Naive thymus-derived CD4-positive, alpha-beta T cell (primary cell): ENCODE data around the gene MACO1. TPM values are rescaled to one million over a fixed set of nuclear protein-coding genes. Genes with fewer than 3 reads are reported as not detected.

ENCODE experiments used
- ATAC-seq: fragments of 150-1000 bp; cut with Tn5 transposase; 2 replicates; pipeline ENCODE4 v1.10.0; 2021; ENCODE audit warnings: mild to moderate bottlenecking, moderate library complexity
- CTCF ChIA-PET: fragments of 350-600 bp; sonication (Branson Sonifier 250); formaldehyde crosslinking; loops from one replicate; lab custom pipeline; 2021; ENCODE audit warnings: antibody characterized with exemption; lab: Charles Lee
- POLR2A ChIA-PET: fragments of 350-600 bp; sonication (Branson Sonifier 250); formaldehyde crosslinking; loops from one replicate; lab custom pipeline; 2021; ENCODE audit warnings: antibody characterized with exemption, inconsistent platforms; lab: Charles Lee
- DNase-seq, 9 donors: peaks; one replicate each; pipeline versions ENCODE4 v3.0.0 to v3.0.0-alpha.2; 2020 to 2022; ENCODE audit warnings: mixed read lengths in 1 of 9
- H3K27ac ChIP-seq: one replicate; pipeline ENCODE4 v1.7.0; 2013; ENCODE audit warnings: mild to moderate bottlenecking, low read depth, low read length, moderate library complexity
- H3K27me3 ChIP-seq, 2 donors: one replicate each; pipeline ENCODE4 v1.7.0; 2013; ENCODE audit warnings: low read length in 2 of 2, mild to moderate bottlenecking in 2 of 2, moderate library complexity in 2 of 2; ENCODE audit not compliant: control insufficient read depth in 2 of 2, insufficient read depth in 2 of 2
- H3K36me3 ChIP-seq, 3 experiments: 1 replicate in 2 of 3; 2 replicates in 1 of 3; pipeline ENCODE4 v1.7.0; 2013; ENCODE audit warnings: low read length in 3 of 3, mild to moderate bottlenecking in 3 of 3, moderate library complexity in 1 of 3; ENCODE audit not compliant: insufficient read depth in 3 of 3, control insufficient read depth in 2 of 3
- H3K4me1 ChIP-seq, 2 donors: one replicate each; pipeline ENCODE4 v1.7.0; 2013; ENCODE audit warnings: low read length in 2 of 2, mild to moderate bottlenecking in 2 of 2, moderate library complexity in 1 of 2; ENCODE audit not compliant: control insufficient read depth in 2 of 2, insufficient read depth in 2 of 2
- H3K4me3 ChIP-seq: 2 replicates; pipeline ENCODE4 v1.7.0; 2013; ENCODE audit warnings: mild to moderate bottlenecking, low read length
- H3K9me3 ChIP-seq, 3 experiments: 1 replicate in 2 of 3; 2 replicates in 1 of 3; pipeline ENCODE4 v1.7.0; 2013; ENCODE audit warnings: low read length in 3 of 3; ENCODE audit not compliant: control insufficient read depth in 2 of 3
- H3K27ac Mint-ChIP-seq, 9 donors: one replicate each; pipeline ENCODE4 v1.8.0; 2020 to 2022; ENCODE audit warnings: mixed read lengths in 9 of 9, mild to moderate bottlenecking in 8 of 9, moderate library complexity in 5 of 9, inconsistent platforms in 2 of 9
- H3K27me3 Mint-ChIP-seq, 5 donors: one replicate each; pipeline ENCODE4 v1.8.0; 2021 to 2022; ENCODE audit warnings: mixed read lengths in 5 of 5, mild to moderate bottlenecking in 1 of 5
- H3K36me3 Mint-ChIP-seq, 5 donors: one replicate each; pipeline ENCODE4 v1.8.0; 2020 to 2022; ENCODE audit warnings: mixed read lengths in 5 of 5, mild to moderate bottlenecking in 3 of 5, inconsistent platforms in 1 of 5
- H3K4me1 Mint-ChIP-seq, 7 donors: one replicate each; pipeline ENCODE4 v1.8.0; 2020 to 2022; ENCODE audit warnings: mixed read lengths in 7 of 7, mild to moderate bottlenecking in 3 of 7, inconsistent platforms in 1 of 7
- H3K4me3 Mint-ChIP-seq, 10 donors: one replicate each; pipeline ENCODE4 v1.8.0; 2020 to 2022; ENCODE audit warnings: mild to moderate bottlenecking in 10 of 10, mixed read lengths in 10 of 10, moderate library complexity in 6 of 10, inconsistent platforms in 2 of 10
- H3K9me3 Mint-ChIP-seq, 11 donors: one replicate each; pipeline ENCODE4 v1.8.0; 2020 to 2022; ENCODE audit warnings: mixed read lengths in 11 of 11, mild to moderate bottlenecking in 4 of 11, inconsistent platforms in 1 of 11, moderate library complexity in 1 of 11
- intact Hi-C, 2 donors: fragments of 100-400 bp; cut with micrococcal nuclease; formaldehyde crosslinking; loops; one replicate each; pipeline ENCODE4 v1.15.1; 2023
- polyA plus RNA-seq, 2 donors: library from polyadenylated mRNA; unstranded; fragments of 300-500 nt; fragmentation: Illumina TruSeq; gene quantifications; one replicate each; pipeline ENCODE4 v1.2.3, GENCODE V29; 2021
- total RNA-seq, 6 experiments: library from RNA in 5 of 6; stranded (reverse) in 5 of 6; gene quantifications; 1 replicate in 5 of 6; 2 replicates in 1 of 6; pipeline ENCODE4 v1.2.3 and lab custom pipeline; 2021 to 2026

MACO1 gene
- total and polyA plus RNA-seq, 7 experiments from 2014 or later: 8.8 to 25.9 (median 19.5) TPM

DNA sequence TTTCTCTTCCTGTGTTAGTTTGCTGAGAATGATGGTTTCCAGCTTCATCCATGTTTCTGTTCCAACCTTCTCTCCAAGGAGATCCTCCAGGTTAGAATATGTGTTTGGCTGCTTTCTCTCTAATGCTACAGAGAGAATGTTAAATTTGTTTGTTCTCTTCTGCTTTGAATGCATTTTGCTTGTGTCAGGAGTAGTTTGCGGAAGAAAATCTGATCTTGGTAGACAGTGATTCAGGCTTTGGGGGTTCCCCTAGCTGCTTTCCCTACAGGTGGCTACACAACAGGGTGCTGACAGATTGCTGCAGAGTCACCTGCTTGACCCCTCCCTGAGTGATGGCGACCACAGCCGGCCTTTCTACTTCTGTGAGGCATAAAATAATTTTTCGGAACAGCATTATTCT, 41.8 kb downstream of the MACO1 start:
- ATAC-seq: peak; percentile 45
- Histone ChIP-seq H3K4me1 (peaks cover 9 to 55% of the 10 kb centered on the region in 2 donors), H3K27ac (no peak overlapping the region), H3K4me3 (no peak overlapping the region), H3K9me3 (no peaks in the 10 kb centered on the region), H3K36me3 (peaks cover 0 to 3% (median 0%) of the 10 kb centered on the region in 3 experiments), H3K27me3 (no peaks in the 10 kb centered on the region)
- ChIA-PET POLR2A (interaction anchor here (0.6 to 1.8 kb wide), 5 partner anchors 13 to 539 kb away, joined by 3 to 5 read pairs (median 3); partner anchors contain the start of gene MACO1), CTCF (interaction anchor here (1.1 kb wide), 1 partner anchor 13 kb away, joined by 3 read pairs; no protein-coding TSS in a partner anchor)
- Mint-ChIP-seq H3K36me3 (peaks cover 0 to 19% (median 16%) of the 10 kb centered on the region in 5 donors), H3K4me1 (peaks cover 40 to 87% (median 82%) of the 10 kb centered on the region in 7 donors), H3K4me3 (peak overlapping the region; percentile 10 to 86 (median 73)), H3K27ac (peak overlapping the region; percentile 16 to 97 (median 92)), H3K27me3 (no peaks in the 10 kb centered on the region), H3K9me3 (no peaks in the 10 kb centered on the region)
- peak in 1 of 9 donors; percentile 43 for DNase-seq
- intact Hi-C loops: loop anchor here in 1 of 2 donors (2.0 to 10.0 kb wide), 2 partner anchors 14 to 238 kb away; partner anchors contain the start of gene SYF2

DNA sequence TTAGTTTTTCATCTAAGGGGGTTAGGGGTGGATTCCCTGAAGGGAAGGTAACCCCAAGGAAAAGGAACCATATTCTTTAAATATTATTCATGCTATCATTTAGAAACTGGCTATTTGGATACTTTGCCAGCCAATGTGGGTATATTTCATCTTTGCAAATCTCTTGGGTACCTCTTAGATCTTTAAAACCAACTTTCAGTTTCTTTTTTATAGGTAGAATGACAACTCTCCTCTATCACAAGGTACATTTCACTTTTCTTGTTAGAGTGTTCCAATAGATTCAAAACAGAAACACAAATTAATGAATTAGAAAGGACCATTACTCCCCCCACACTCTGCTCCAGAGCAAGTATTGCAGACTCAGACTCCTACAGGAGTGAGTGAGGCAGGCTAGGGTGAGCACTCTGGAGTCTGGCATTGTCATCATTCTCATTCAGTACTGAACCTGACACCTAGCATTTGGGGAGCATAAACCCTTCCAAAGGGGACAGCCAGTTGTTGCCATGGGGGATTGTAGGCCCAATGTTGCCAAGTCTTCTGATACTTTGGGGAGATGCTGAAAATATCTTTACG, 43.0 kb downstream of the MACO1 start:
- peaks cover 0 to 3% (median 0%) of the 10 kb centered on the region in 3 experiments for H3K36me3 ChIP-seq
- DNase-seq (peak in 6 of 9 donors; percentile 19 to 34 (median 29)), ATAC-seq (peak; percentile 60)
- H3K4me1 Mint-ChIP-seq: peaks cover 37 to 79% (median 71%) of the 10 kb centered on the region in 7 donors
- H3K9me3 ChIP-seq: no peaks in the 10 kb centered on the region
- peak overlapping the region; percentile 83 to 100 (median 97) for H3K27ac Mint-ChIP-seq
- peak overlapping the region; percentile 73 to 87 (median 81) for H3K4me3 Mint-ChIP-seq
- H3K4me1 ChIP-seq: peaks cover 9 to 44% of the 10 kb centered on the region in 2 donors
- ChIA-PET CTCF (interaction anchor here (2.2 kb wide), 1 partner anchor 42 kb away, joined by 5 read pairs; no protein-coding TSS in a partner anchor), POLR2A (interaction anchor here (1.0 to 4.0 kb wide), 4 partner anchors 9 to 226 kb away, joined by 3 to 24 read pairs (median 6); partner anchors contain the start of genes MACO1 and RSRP1)
- no peaks in the 10 kb centered on the region for H3K27me3 ChIP-seq
- no peaks in the 10 kb centered on the region for H3K27me3 Mint-ChIP-seq
- intact Hi-C loops: loop anchor here in 1 of 2 donors (1.0 to 10.0 kb wide), 3 partner anchors 13 to 239 kb away; partner anchors contain the start of genes MACO1 and SYF2
- peak overlapping the region; percentile 66 for H3K27ac ChIP-seq
- H3K4me3 ChIP-seq: peak overlapping the region; percentile 37
- H3K9me3 Mint-ChIP-seq: no peaks in the 10 kb centered on the region
- H3K36me3 Mint-ChIP-seq: peaks cover 0 to 14% (median 13%) of the 10 kb centered on the region in 5 donors

DNA sequence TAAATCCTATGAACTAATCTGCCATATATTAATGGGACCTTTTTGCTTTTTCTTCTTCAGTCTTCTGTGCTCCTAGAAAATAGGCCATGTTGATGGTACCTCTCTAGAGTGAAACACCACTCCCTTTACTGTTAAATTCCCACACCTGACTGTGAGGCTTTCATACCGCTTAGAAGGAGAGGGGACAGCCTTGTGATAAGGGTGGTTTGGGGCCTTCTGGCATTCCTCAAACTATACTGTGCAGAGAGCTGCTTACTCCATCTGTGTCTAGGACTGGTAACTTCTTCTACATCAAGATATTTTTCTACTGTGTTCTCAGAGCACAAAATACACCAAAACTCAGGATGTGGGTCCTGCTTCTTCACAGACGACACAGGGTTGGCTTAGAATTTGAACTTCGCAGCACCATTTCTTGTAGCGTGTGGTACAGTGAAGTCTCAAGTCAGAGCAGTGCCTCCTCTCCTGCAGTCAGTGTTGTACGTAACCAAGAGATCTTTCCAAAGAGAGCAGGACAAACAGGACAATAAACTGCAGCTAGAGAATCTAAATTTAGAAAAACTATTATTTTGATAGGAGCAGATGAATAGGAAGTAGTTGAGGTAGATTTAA, 43.8 kb downstream of the MACO1 start:
- H3K9me3 ChIP-seq: no peaks in the 10 kb centered on the region
- Mint-ChIP-seq H3K4me1 (peaks cover 37 to 79% (median 71%) of the 10 kb centered on the region in 7 donors), H3K27me3 (no peaks in the 10 kb centered on the region), H3K36me3 (peaks cover 0 to 14% (median 13%) of the 10 kb centered on the region in 5 donors), H3K27ac (peak overlapping the region; percentile 83 to 100 (median 97)), H3K4me3 (peak overlapping the region; percentile 73 to 87 (median 81)), H3K9me3 (no peaks in the 10 kb centered on the region)
- ChIA-PET POLR2A (interaction anchor here (1.0 to 4.0 kb wide), 4 partner anchors 9 to 227 kb away, joined by 3 to 24 read pairs (median 6); partner anchors contain the start of genes MACO1 and RSRP1), CTCF (interaction anchor here (0.7 to 4.9 kb wide), 3 partner anchors 13 to 43 kb away, joined by 4 to 23 read pairs (median 5); no protein-coding TSS in a partner anchor)
- intact Hi-C loops: loop anchor here in 1 of 2 donors (1.0 to 10.0 kb wide), 2 partner anchors 44 to 240 kb away; partner anchors contain the start of genes MACO1 and SYF2
- DNase-seq (peak in 6 of 9 donors; percentile 43 to 65 (median 58)), ATAC-seq (peak; percentile 70)
- H3K27ac ChIP-seq: peak overlapping the region; percentile 66
- no peaks in the 10 kb centered on the region for H3K27me3 ChIP-seq
- H3K36me3 ChIP-seq: no peaks in the 10 kb centered on the region
- peak overlapping the region; percentile 29 for H3K4me3 ChIP-seq
- peaks cover 9 to 44% of the 10 kb centered on the region in 2 donors for H3K4me1 ChIP-seq

DNA sequence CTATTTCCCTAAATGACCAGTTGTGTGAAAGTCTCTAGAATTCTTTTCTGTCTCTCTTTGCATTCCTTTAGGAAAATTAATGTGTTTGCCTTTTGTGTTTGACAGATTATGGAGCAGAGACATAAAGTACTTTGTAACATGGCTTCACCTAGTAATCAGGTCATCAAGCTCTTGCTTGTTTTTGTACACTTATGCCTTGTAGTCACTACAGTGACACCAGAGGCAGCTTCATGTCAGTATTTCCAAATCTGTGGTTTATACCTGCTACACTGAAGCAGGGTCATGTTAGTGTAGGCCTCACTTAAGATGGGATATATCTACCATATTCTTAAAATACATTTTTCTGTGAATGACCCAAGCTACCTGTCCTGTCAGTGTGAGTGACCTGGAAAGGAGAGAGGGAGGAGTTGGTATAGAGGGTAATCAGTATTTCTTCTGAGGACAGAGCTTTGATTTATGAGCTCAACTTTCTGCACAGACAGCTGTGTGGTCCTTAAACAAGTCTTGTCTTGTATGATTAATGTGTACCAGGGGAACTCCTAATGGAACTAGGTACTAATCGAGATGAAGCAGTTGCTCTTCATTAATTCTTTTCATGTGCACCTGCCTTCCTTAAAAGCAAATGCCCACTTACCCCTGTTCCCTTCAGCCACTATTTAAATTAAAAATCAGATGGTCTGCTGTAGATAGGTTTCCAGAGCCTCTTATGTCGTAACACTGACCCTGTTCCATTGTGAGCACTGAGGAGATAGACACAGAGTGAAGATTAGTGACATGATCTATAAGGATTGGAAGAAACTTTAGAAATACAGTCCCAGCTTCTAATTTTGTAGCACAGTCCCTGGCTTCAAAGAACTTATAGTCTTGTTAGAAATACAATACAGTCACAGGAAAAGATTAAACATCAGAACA, 45.7 kb downstream of the MACO1 start:
- H3K4me3 Mint-ChIP-seq: peak overlapping the region in 7 of 10 donors; percentile 2 to 64 (median 37)
- Histone ChIP-seq H3K9me3 (no peaks in the 10 kb centered on the region), H3K4me3 (no peak overlapping the region), H3K4me1 (peaks cover 9 to 42% of the 10 kb centered on the region in 2 donors), H3K36me3 (no peaks in the 10 kb centered on the region), H3K27me3 (no peaks in the 10 kb centered on the region), H3K27ac (peak overlapping the region; percentile 48)
- DNase-seq (peak in 4 of 9 donors; percentile 23 to 37 (median 28)), ATAC-seq (no peak)
- ChIA-PET CTCF (interaction anchor here (0.6 to 4.9 kb wide), 8 partner anchors 11 to 363 kb away, joined by 3 to 23 read pairs (median 5); no protein-coding TSS in a partner anchor), POLR2A (interaction anchor here (0.9 to 4.0 kb wide), 12 partner anchors 10 to 732 kb away, joined by 3 to 24 read pairs (median 3); partner anchors contain the start of gene MACO1)
- H3K4me1 Mint-ChIP-seq: peaks cover 31 to 67% (median 59%) of the 10 kb centered on the region in 7 donors
- H3K27ac Mint-ChIP-seq: peak overlapping the region in 8 of 9 donors; percentile 55 to 97 (median 92)
- intact Hi-C loops: loop anchor here in 1 of 2 donors (10.0 kb wide), 1 partner anchor 242 kb away; the partner anchor contains the start of gene SYF2
- peaks cover 0 to 9% (median 5%) of the 10 kb centered on the region in 5 donors for H3K36me3 Mint-ChIP-seq
- no peaks in the 10 kb centered on the region for H3K9me3 Mint-ChIP-seq
- no peaks in the 10 kb centered on the region for H3K27me3 Mint-ChIP-seq

DNA sequence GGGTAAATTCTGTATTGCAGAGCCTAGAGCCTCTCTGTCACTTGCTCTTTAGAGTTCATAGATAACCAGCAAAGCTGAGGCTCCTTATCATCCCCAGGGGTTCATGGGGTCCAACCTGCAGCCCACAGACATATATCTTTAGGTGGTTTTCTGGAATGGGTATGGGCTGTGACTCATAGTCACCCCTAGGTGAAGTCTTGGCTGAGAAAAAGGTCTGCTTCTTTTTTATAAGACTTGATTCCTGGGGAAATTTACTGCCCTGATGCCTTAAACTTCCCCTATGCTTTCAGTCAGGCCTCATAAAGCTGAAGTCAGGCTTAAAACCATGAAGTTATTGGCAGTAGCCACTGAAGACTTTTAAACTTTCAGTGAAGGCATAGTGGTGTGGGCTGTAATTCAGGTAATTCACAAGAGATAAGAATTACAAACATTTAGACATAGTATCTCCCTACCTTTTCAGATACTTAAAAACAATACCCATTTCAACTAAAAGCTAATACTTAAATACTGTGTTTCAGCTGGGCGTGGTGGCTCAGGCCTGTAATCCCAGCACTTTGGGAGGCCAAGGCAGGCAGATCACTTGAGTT, 46.8 kb downstream of the MACO1 start:
- peaks cover 0 to 14% (median 7%) of the 10 kb centered on the region in 5 donors for H3K36me3 Mint-ChIP-seq
- no peak overlapping the region for H3K27ac ChIP-seq
- intact Hi-C loops: loop anchor here in 1 of 2 donors (10.0 kb wide), 1 partner anchor 243 kb away; the partner anchor contains the start of gene SYF2
- no peak for ATAC-seq
- no peaks in the 10 kb centered on the region for H3K36me3 ChIP-seq
- H3K9me3 ChIP-seq: no peaks in the 10 kb centered on the region
- H3K9me3 Mint-ChIP-seq: no peaks in the 10 kb centered on the region
- H3K4me1 Mint-ChIP-seq: peaks cover 34 to 67% (median 59%) of the 10 kb centered on the region in 7 donors
- ChIA-PET POLR2A (interaction anchor here (0.6 to 4.0 kb wide), 8 partner anchors 8 to 165 kb away, joined by 3 to 24 read pairs (median 3); partner anchors contain the start of gene MACO1), CTCF (interaction anchor here (0.6 to 4.9 kb wide), 6 partner anchors 10 to 362 kb away, joined by 3 to 23 read pairs (median 4); no protein-coding TSS in a partner anchor)
- no peaks in the 10 kb centered on the region for H3K27me3 ChIP-seq
- H3K4me3 ChIP-seq: no peak overlapping the region
- no peak overlapping the region for H3K4me3 Mint-ChIP-seq
- peaks cover 9 to 37% of the 10 kb centered on the region in 2 donors for H3K4me1 ChIP-seq
- H3K27ac Mint-ChIP-seq: peak overlapping the region in 7 of 9 donors; percentile 12 to 97 (median 93)
- no peaks in the 10 kb centered on the region for H3K27me3 Mint-ChIP-seq
- DNase-seq: no peak
